ENCODE data around the gene DDX41. TPM values are rescaled to one million over a fixed set of nuclear protein-coding genes. Genes with fewer than 3 reads are reported as not detected.

The DDX41 gene
- total RNA-seq, 2 experiments from 2014 or later = 49.6 to 49.7 TPM

DNA sequence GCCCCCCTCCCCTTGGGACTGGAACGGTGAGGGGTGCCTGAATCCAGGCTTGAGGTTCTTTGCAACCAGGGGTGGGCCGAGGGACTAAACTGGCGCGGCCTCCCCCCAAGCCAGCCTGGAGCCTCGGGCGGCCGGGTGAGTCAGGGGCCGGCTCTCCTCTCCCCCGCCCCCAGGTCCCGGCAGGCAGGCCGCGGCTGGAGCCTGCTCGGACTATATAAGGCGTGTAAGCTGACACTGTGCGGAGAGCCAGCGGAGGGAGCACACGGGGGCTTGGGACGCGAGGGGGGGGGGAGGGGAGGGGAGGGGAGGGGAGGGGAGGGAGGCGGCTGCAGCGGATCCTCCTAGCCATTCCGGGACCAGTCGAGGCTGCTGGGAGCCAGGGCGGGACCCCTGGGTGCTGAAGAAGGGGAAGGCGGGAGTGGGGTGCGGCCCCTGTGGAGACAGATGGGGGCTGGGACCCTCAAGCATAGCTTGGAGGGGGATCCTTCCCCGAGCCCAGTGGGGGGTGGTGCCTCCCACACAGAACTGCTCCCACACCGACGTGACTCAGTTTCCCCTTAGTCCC, 20.0 kb downstream of the DDX41 start:
- Histone ChIP-seq H3K27me3 (ENCODE audit: control insufficient read depth in 1 of 2, insufficient read depth in 2 of 2, low read length in 2 of 2) (no peaks in the 10 kb centered on the region), H3K27ac (ENCODE audit: low read depth in 1 of 2, low read length in 2 of 2) (no peak overlapping the region), H3K9me3 (ENCODE audit: control insufficient read depth in 1 of 2, insufficient read depth in 1 of 2, low read length in 2 of 2) (no peaks in the 10 kb centered on the region), H3K36me3 (ENCODE audit: insufficient read depth, low read length) (no peaks in the 10 kb centered on the region), H3K4me1 (ENCODE audit: insufficient read depth, low read length) (peaks cover 50% of the 10 kb centered on the region), H3K4me3 (ENCODE audit: low read length) (peak overlapping the region; percentile 70)
- POLR2A ChIA-PET = interaction anchor here (0.6 to 2.1 kb wide), 16 partner anchors 17 to 363 kb away, joined by 3 to 12 read pairs (median 5); partner anchors contain the start of genes DDX41, GRK6 and NSD1
- intact Hi-C loops (cut with DNase I, micrococcal nuclease) = loop anchor here (1.0 to 2.0 kb wide), 4 partner anchors 19 to 185 kb away; partner anchors contain the start of gene DDX41 (in 1 of the 2)
- H3K4me1 Mint-ChIP-seq (ENCODE audit: low read depth) = peaks cover 31% of the 10 kb centered on the region
- TF ChIP-seq, protein P1, sequence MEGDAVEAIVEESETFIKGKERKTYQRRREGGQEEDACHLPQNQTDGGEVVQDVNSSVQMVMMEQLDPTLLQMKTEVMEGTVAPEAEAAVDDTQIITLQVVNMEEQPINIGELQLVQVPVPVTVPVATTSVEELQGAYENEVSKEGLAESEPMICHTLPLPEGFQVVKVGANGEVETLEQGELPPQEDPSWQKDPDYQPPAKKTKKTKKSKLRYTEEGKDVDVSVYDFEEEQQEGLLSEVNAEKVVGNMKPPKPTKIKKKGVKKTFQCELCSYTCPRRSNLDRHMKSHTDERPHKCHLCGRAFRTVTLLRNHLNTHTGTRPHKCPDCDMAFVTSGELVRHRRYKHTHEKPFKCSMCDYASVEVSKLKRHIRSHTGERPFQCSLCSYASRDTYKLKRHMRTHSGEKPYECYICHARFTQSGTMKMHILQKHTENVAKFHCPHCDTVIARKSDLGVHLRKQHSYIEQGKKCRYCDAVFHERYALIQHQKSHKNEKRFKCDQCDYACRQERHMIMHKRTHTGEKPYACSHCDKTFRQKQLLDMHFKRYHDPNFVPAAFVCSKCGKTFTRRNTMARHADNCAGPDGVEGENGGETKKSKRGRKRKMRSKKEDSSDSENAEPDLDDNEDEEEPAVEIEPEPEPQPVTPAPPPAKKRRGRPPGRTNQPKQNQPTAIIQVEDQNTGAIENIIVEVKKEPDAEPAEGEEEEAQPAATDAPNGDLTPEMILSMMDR (IDR thresholded peaks at IDR 0.05) = no peak
- no peaks in the 10 kb centered on the region for H3K27me3 Mint-ChIP-seq
- no peak overlapping the region for H3K27ac Mint-ChIP-seq
- ATAC-seq (ENCODE audit: poor library complexity) = no peak
- peaks cover 5% of the 10 kb centered on the region for H3K36me3 Mint-ChIP-seq (ENCODE audit: low read depth)
- H3K4me3 Mint-ChIP-seq = peak overlapping the region; percentile 73
- no peaks in the 10 kb centered on the region for H3K9me3 Mint-ChIP-seq
- DNase-seq = peak in 2 of 14 experiments; percentile 44 to 55
- CTCF ChIA-PET = interaction anchor here (1.0 to 2.1 kb wide), 6 partner anchors 20 to 187 kb away, joined by 3 to 7 read pairs (median 5); partner anchors contain the start of gene DDX41

DNA sequence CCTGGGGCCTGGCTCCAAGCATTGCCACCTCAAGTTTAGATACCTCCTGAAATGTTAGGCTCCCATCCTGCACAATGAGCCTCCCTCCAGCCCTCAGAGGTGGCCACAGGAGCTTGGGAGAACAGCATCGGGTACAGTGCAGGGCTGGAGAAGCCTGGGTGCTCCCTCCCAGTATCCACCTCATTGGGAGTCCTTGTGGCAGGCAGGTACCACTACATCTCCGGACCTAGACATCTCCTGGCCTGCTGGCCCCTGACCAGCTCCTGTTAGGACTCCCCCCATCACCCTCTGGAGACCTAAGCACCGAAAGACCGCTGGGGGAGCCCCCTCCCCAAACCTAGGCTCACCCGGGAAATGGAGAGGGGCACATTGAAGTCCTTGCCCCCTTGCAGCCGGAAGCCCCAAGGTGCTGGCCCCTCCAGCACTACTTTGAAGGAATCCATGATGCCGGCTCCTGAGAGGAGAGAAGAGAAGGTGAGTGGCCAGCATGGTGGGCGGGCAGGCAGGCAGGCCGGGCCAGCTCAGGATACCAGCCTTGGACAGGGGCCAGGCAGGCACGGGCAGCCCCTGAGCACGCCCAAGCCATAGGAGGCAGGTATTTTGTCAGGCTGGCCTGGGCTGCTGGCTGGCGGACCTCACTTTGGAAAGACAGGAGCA, 20.6 kb downstream of the DDX41 start:
- Mint-ChIP-seq H3K27me3 (no peaks in the 10 kb centered on the region), H3K36me3 (ENCODE audit: low read depth) (peaks cover 5% of the 10 kb centered on the region), H3K27ac (no peak overlapping the region), H3K9me3 (no peaks in the 10 kb centered on the region), H3K4me1 (ENCODE audit: low read depth) (peaks cover 31% of the 10 kb centered on the region), H3K4me3 (peak overlapping the region; percentile 73)
- intact Hi-C loops (cut with DNase I, micrococcal nuclease) = loop anchor here (2.0 kb wide), 2 partner anchors 21 to 39 kb away; no protein-coding TSS in a partner anchor
- ChIA-PET CTCF (interaction anchor here (1.9 to 2.1 kb wide), 2 partner anchors 41 to 187 kb away, joined by 5 to 7 read pairs; no protein-coding TSS in a partner anchor), POLR2A (interaction anchor here (1.4 to 2.1 kb wide), 3 partner anchors 39 to 70 kb away, joined by 3 to 12 read pairs (median 12); partner anchors contain the start of gene GRK6)
- ATAC-seq (ENCODE audit: poor library complexity) (no peak), DNase-seq (no peak)
- H3K27ac ChIP-seq (ENCODE audit: low read depth in 1 of 2, low read length in 2 of 2) = no peak overlapping the region
- TF ChIP-seq, protein P1 (IDR thresholded peaks at IDR 0.05) = no peak
- H3K4me1 ChIP-seq (ENCODE audit: insufficient read depth, low read length) = peaks cover 50% of the 10 kb centered on the region
- peak overlapping the region; percentile 2 for H3K4me3 ChIP-seq (ENCODE audit: low read length)
- no peaks in the 10 kb centered on the region for H3K36me3 ChIP-seq (ENCODE audit: insufficient read depth, low read length)
- no peaks in the 10 kb centered on the region for H3K9me3 ChIP-seq (ENCODE audit: control insufficient read depth in 1 of 2, insufficient read depth in 1 of 2, low read length in 2 of 2)
- no peaks in the 10 kb centered on the region for H3K27me3 ChIP-seq (ENCODE audit: control insufficient read depth in 1 of 2, insufficient read depth in 2 of 2, low read length in 2 of 2)

DNA sequence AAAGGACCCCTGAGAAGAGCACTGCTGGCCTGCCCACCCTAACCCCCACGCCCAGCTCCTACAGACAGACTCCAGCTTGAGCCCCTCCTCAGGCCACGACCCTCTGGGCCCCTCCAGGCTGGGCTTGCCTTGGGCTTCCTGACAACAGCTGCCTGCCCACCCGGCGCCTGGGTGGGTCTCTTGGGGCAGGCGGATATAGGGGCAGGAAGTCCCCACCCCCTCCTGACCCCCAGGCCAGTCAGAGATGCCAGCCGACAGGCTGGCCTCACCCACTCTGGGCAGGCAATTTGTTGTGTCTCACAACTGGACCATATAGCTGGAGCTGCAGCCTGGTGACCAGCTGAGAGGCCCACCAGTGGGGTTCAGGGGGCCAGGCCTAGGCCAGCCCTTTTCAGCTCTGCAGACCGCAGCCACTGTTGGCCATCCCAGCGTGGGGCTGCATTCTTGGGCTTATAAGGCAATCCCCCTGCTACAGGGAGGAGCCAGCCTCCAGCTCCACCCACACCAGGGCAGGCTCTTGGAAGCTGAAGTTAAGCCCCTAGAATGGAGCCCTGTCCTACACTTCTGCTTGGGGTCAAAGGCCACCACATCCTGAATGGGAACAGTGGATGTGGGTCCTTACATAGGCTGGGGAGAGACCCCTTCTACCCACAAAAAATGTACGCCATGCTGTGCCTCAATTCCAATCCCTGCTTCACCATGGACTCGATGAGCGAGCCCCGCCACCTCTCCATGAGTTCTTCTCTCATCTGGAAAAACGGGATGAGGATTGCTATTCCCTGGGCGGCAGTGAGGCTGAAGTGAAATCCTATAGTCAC, 21.3 kb downstream of the DDX41 start:
- Mint-ChIP-seq H3K27me3 (no peaks in the 10 kb centered on the region), H3K4me3 (peak overlapping the region; percentile 73), H3K27ac (no peak overlapping the region), H3K9me3 (no peaks in the 10 kb centered on the region), H3K36me3 (ENCODE audit: low read depth) (peaks cover 5% of the 10 kb centered on the region), H3K4me1 (ENCODE audit: low read depth) (peaks cover 27% of the 10 kb centered on the region)
- intact Hi-C loops (cut with DNase I, micrococcal nuclease) = loop anchor here (2.0 kb wide), 2 partner anchors 21 to 39 kb away; no protein-coding TSS in a partner anchor
- Histone ChIP-seq H3K9me3 (ENCODE audit: control insufficient read depth in 1 of 2, insufficient read depth in 1 of 2, low read length in 2 of 2) (no peaks in the 10 kb centered on the region), H3K27ac (ENCODE audit: low read depth in 1 of 2, low read length in 2 of 2) (no peak overlapping the region), H3K27me3 (ENCODE audit: control insufficient read depth in 1 of 2, insufficient read depth in 2 of 2, low read length in 2 of 2) (no peaks in the 10 kb centered on the region), H3K4me1 (ENCODE audit: insufficient read depth, low read length) (peaks cover 43% of the 10 kb centered on the region), H3K36me3 (ENCODE audit: insufficient read depth, low read length) (no peaks in the 10 kb centered on the region), H3K4me3 (ENCODE audit: low read length) (no peak overlapping the region)
- DNase-seq (no peak), ATAC-seq (ENCODE audit: poor library complexity) (no peak)
- ChIA-PET CTCF (no interaction called here), POLR2A (no interaction called here)
- TF ChIP-seq, protein P1 (IDR thresholded peaks at IDR 0.05) = no peak
